Stimulated activated CD4-positive, alpha-beta T cell treated with anti-CD3 and anti-CD28 coated beads, Interleukin-4, amount 100 ng/mL, for 4 hours (primary cell): Measurements from ENCODE around the gene TSC22D4.

ENCODE experiments used
- DNase-seq, 2 experiments: peaks; one replicate each; pipeline ENCODE4 v3.0.0-alpha.2; 2020

Gene TSC22D4

GRCh38 chr7:100492738-100493475 lies 13.9 kb upstream of the TSC22D4 start:
- no peak for DNase-seq

DNA sequence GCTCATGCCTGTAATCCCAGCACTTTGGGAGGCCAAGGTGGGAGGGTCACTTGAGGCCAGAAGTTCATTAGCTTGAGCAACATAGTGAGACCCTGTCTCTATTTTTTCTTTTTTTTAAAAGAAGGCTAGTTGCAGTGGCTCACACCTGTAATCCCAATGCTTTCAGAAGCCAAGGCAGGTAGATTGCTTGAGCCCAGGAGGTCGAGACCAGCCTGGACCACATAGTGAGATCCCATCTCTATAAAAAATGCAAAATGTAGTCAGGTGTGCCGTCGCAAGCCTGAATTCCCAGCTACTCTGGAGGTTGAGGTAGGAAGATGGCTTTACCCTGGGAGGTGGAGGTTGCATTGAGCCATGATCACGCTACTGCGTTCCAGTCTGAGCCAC lies 12.2 kb upstream of the TSC22D4 start:
- DNase-seq, result no peak

GRCh38 chr7:100490483-100491191 lies 11.6 kb upstream of the TSC22D4 start:
- no peak for DNase-seq

GRCh38 chr7:100489824-100490223 lies 10.8 kb upstream of the TSC22D4 start:
- DNase-seq, result no peak

DNA sequence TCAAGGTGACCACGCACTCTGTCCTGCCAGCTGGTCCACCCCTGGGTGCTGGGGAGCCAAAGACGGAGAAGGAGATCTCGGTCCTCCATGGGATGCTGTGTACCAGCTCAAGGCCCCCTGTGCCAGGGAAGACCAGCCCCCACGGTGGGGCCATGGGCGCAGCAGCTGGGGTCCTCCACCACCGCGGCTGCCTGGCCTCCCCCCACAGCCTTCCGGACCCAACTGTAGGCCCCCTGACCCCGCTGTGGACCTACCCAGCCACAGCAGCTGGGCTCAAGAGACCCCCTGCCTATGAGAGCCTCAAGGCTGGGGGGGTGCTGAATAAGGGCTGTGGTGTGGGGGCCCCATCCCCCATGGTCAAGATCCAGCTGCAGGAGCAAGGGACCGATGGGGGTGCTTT lies 10.1 kb upstream of the TSC22D4 start:
- DNase-seq, result no peak

DNA sequence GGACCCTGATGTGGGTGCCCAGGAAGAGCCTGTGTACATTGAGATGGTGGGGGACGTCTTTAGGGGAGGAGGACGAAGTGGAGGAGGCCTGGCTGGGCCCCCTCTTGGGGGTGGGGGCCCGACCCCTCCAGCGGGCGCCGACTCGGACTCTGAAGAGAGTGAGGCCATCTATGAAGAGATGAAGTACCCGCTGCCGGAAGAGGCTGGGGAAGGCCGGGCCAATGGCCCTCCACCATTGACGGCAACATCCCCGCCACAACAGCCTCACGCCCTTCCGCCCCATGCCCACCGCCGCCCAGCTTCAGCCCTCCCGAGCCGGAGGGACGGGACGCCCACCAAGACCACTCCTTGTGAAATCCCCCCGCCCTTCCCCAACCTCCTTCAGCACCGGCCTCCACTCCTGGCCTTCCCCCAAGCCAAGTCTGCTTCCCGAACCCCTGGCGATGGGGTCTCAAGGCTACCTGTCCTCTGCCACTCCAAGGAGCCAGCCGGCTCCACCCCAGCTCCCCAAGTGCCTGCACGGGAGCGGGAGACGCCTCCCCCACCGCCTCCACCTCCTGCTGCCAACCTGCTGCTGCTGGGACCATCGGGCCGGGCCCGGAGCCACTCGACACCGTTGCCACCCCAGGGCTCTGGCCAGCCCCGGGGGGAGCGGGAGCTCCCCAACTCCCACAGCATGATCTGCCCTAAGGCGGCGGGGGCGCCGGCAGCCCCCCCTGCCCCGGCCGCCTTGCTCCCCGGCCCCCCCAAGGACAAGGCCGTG lies 9.5 kb upstream of the TSC22D4 start:
- no peak for DNase-seq

- no peak for DNase-seq
Measured at GRCh38 chr7:100486753-100487446, 7.9 kb upstream of the TSC22D4 start.

DNA sequence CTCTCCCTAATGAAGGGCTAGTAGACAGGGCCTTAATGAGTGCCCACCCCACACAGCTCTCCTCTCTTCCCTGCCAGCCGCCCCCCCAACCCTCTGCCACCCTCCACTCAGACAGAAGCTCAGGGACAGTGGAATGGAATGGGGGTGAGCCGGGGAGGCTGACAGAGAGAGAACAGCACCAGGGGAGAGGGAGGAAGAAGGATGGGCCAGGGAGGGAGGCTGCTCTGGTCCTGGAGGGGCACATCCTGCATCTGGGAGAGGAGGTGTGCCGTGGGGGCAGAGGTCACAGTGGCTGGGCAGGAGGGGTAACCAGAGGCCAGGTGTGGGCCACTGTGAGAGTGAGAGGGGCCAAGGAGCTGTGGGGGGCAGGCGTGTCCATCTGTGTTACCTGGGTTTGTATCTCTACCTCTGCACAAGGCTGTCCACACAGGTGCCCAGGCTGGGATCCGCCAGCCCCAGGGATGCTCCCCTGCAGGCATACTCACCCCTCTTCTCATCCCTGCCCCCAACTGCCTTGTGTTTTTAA lies 7.2 kb upstream of the TSC22D4 start:
- DNase-seq, result no peak

DNA sequence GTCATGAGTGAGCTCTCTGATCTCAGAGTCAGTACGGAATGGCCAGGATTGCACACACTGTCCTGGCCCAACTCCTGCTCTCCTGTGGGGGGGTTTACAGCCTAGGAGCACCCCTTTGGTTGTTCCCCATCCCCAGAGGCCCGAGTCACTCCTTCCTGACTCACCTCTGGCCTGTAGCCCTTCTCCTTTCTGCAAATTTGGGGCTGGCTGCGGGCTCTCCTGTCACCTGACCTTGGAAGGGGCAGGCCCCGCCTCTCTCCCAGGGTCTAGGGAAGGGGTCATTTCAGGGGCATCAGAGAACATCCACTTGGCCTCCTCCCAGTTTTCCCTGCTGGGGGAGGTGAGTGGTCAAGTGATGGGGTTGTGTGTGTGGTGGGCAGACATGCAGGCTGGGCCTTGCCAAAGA lies 6.5 kb upstream of the TSC22D4 start:
- DNase-seq, result no peak

GRCh38 chr7:100484673-100485045 lies 5.6 kb upstream of the TSC22D4 start:
- no peak for DNase-seq

DNA sequence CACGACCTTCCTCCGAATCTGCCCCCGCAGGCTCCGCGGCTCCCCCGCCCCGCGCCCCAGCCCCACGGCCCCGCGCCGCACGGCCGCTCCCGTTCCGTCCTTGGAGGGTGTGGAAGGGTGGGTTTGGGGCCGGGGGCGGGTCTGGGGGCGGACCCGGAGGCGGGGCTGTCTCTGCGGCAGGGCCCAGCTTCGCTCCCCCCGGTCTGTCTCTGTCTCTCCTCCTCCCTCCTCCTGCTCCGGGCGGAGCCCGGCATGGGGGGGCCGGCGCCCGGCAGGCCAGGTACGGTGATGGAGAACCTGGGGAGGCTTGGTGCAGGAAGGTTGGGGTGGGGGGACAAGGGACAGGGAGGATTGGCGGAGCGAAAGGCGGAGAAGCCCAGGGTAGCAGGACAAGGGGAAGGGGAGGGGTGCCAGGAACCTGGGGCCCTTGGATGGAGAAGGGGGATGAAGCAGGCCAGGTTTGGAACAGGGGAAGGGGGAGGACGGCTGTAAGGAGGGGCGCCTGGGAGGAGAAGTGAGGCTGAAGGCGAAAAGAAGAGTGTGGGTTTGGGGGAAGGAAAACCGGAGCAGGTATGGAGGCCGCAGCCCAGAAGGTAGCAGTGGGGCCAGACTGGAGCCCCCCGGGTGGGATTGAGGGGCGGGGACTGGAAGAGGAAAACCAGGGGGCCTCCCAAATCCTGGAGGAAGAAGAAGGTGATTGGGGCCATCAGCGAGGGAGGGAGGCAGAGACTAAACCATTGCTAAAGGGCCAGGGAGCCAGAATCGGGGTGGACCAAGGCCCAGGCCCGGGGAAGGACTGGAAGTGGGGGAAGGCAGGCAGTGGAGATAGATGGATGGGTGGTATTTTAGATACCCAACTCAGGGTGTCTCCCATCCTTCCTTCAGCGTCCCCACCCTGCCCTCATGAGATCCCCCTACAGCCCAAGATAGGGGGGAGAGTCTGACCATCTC lies 5.0 kb upstream of the TSC22D4 start, which contains the start of gene NYAP1:
NYAP1 (plus strand) TSS at position 206 of the 951 bp plus-strand sequence. CDS start 1,385 bp downstream, outside the sequence.
- DNase-seq, result peak; percentile 44 to 54

GRCh38 chr7:100483090-100483721 lies 4.2 kb upstream of the TSC22D4 start:
- DNase-seq, result peak; percentile 74 to 83

GRCh38 chr7:100482728-100483089 lies 3.7 kb upstream of the TSC22D4 start:
- no peak for DNase-seq

DNA sequence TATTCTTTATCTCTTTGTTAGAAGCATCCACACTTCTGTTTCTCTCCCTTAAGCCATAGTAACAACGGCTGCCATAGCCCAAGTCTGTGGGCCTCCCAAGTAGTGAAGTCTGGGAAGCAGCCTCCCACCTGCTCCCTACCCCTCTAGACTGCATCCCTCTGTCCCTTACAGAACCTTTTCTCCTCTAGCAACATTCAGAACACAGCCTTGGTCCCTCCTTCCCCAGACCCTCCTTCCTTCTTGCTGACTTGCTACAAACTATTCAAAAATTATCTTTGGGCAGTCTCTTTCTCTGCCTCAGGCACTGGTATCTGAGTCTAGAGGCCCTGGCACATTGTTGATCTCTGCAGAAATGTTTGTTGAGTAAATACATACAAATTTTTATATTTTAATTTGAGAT lies 2.5 kb upstream of the TSC22D4 start:
- no peak for DNase-seq

- DNase-seq, result no peak
Measured at GRCh38 chr7:100477871-100478267, 1.1 kb downstream of the TSC22D4 start.

DNA sequence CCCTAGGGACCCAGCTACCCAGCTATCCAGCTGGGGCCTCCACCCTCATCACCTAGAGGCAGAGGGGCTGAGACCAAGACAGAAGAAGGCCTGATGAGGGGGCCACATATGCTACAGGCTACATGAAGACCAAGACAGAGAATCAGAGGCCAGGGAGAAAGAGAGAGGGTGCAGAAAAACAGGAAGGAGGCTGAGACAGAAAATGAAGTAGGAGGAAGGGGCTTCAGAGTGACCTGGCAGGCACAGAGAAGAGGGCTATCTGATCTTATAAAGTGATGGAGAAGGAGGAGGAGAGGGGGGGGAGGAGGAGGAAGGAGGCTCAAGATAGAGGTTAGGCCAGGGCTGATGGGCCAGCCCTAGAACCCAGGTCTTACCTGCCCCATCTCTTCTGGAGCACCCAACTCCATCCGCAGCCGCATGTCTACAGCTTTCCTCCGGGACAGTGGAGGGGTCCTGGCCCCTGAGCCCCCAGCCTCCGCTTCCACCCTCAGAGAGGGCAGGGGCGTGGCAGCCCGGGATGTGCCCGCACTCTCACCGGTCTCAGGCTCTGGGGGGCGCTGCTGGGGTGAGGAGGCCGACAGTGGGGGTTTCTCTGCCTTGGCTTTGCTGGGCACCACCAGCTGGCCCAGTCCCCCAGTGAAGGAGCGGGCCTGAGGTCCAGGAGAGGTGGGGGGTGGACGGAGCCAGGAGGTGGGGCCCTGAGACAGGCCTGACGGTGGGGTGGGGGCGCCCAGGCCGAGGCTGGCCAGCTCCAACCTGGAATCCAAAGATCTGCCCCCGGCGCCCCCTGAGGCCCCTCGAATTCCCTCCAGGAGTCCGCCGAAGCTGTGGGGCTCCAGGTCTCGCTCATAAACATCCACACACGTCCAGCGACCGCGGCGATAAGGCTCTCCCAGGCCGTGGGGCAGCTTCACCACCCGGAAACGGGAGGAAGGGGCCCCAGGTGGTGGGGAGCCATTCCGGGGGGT lies 1.8 kb downstream of the TSC22D4 start:
- peak in 1 of 2 experiments; percentile 26 for DNase-seq

DNA sequence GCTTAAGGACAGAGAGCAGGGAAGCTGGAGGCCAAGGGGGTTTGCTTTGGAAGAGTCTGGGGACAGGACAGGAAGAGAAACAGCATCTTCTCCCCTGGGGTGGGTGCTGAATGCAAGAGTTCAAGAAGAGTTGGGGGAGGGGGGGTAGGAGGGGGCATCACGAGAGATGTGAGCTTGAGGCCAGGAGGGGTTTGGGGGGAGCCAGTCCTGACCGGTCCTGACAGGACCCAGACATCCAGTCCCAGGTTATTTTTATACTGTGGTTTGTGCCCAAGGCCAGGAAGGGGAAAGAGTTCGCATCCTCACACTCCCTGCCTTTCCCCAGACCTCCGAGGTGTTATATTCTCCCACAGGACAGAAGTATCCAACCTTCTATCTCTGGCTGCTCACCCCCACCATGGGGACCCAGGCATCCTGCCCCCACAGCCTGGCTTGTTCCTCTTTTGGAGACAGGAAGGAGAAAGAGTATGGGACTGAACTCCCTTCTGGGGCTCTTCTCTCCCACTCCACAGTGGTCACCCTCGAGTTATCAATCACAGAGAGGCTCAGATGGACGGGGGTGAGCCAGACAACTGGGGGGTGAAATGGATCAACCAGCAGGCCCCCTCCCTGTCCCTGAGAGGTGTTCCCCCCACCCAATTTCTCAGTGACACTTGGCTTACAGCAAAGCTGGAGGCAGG lies 2.8 kb downstream of the TSC22D4 start:
- no peak for DNase-seq

DNA sequence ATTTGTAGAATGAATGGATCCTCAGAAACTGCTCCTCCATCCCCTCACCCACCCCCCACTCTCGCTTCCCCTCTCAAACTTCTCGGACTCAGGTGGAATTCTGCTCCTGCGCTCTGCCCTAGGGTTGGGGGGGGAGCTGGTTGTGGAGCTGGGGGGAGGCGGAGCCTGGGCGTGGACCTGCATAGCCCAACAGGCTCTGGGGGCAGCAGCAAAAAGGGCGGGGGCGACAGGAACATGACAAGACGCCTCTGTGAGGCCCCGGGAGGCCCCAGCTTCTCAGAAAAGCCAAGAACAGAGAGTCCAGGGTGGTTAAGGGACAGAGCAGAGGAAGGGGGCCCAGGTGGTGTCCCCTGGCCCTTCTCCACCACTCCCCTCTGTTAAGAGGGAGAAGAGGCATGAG lies 3.5 kb downstream of the TSC22D4 start:
- peak; percentile 24 to 26 for DNase-seq

- no peak for DNase-seq
Measured at GRCh38 chr7:100472854-100473499, 6.0 kb downstream of the TSC22D4 start.
